HG02678 (cell line): ENCODE data around the gene ELANE.
"Not testable (repeated sequence)": the region's sequence is repeated elsewhere in the genome, so short reads cannot be mapped to it uniquely, and the experiment has no call there.

Source experiments
- ATAC-seq: cut with Tn5 transposase; IDR thresholded peaks from one replicate; pipeline ENCODE4 v1.9.1; 2021; ENCODE audit warnings: mild to moderate bottlenecking, moderate library complexity; ENCODE audit not compliant: unreplicated experiment

The ELANE gene

DNA sequence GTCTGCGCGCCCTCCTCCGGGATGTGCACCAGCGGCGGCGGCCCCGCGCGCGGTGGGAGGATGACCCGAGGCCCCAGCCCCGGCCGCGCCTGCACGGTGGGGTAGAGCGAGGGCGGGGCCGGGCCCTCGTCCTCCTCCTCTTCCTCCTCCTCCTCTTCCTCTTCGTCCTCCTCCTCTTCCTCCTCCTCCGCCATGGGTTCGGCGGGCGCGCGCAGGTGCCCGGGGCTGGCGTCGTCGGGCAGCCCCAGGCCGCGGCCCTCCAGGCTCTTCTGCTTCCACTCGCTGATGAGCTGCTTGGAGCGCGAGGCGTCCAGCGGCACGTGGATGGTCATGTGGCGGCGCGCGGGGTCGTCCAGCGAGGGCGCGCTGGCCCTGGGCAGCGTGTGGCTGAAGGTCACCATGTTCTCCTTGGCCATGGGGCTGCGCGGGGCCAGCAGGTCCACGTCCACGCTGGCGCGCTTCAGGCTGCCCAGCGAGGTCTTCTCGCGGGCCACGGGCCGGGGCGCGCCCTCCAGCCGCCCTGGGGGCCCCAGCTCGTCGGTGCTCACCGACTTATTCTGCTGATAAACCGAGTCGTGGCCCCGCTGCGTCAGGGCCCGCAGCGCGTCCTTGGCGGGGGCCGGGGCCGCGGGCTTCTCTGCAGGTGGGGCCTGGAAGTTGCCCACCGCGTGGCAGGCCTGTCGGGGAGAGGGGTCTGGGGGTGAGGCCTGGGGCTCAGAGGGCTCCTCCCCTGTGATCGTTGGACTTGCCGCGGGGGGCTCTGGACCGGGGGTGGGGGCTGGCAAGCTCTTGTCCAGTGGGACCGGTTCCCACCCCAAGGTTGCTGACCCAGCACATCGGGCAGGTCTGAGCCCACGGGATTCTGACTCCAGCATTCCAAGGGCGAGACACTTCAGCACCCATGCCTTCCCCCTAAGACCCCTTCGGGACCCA lies 38.6 kb upstream of the ELANE start:
- no peak for ATAC-seq

DNA sequence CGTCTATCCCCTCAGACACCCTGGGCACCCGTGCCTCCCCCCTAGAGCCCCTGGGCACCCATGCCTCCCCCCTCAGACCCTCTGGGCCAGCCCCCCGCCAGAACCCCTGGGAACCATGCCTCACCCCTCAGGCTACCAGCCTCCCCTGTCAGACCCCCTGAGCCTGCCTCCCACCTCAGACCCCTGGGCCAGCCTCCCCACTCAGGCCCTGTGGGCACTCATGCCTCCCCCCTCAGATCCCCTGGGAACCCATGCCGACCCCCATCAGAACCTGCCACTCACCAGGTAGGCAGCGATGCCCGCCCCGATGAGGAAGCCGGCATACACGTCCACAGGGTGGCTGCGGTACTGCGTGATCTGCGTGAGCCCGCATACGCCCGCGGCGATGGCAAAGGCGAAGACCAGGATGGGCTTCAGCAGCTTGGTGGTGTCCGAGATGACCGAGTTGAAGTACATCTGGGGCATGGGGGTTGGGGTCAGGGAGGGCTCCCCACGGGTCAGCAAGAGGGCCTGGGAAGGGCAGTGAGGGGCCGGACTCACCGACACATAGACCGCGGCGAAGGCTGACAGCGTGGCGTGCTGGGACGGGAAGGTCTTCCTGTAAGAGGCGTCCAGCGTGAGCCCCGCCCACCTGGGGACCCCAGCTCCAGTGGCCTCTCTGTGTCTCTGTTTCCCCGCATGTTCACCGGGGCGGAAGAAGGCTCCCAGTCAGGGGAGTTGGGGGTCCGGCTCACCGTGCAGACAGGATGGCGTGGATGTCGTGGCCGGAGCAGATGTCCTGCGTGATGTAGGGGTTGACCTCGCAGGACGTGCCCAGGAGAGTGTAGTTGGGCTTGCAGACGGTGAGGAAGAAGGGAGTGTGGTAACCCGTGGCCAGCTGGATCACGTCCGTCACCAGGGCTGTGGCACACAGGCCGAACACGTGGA lies 37.7 kb upstream of the ELANE start:
- ATAC-seq: no peak

DNA sequence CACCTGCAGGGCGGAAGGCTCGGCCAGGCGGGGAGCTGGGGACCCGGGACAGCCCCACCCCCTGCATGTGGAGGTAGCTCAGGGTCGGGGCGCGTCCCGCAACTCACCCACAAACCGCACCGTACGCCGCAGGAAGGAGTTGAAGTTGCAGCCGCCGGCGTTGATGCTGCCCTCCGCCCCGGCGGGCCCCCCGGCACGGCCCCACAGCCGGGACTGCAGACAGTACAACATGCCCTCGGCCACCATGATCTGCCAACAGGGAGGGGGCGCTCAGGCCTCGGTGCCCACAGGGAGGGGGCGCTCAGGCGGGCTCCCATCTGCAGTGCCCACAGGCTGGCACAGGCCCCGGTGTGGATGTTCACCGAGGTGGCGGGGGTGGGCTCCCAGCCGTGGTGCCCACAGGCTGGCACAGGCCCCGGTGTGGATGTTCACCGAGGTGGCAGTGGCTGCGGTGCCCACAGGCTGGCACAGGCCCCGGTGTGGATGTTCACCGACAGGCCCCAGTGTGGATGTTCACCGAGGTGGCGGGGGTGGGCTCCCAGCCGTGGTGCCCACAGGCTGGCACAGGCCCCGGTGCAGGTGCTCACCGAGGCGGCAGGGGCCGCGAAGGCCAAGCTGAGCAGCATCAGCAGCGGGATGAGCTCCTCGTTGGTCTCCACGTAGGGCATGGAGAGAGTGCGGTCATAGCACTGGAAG lies 36.9 kb upstream of the ELANE start:
- no peak for ATAC-seq

DNA sequence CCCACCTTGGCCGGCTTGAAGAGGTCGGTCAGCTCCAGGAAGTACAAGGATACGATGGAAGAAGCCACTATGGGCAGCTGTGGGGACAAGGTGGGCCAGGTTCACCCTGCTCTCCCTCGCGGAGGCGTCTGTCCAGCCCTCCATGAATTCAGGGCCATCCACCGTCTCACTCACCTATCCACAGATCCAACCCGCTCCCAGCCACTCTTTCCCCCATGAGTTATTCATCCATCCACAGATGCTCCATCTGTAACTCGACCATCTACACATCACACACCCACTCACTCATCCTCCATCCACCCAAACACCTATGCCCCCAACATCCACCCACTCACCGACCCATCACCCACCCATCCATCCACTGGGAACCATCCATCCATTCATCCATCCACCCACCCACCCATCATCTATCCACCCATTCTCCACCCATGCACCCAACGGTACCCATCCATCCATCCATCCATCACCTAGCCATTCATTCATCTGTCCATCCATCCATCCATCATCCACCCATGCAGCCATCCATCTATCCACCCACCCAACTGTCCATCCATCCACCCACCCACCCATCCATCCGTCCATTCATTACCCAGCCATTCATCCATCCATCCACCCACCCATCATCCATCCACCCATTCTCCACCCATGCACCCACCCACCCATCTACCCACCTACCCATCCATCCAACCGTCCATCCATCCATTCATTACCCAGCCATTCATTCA lies 36.2 kb upstream of the ELANE start:
- ATAC-seq: no peak

DNA sequence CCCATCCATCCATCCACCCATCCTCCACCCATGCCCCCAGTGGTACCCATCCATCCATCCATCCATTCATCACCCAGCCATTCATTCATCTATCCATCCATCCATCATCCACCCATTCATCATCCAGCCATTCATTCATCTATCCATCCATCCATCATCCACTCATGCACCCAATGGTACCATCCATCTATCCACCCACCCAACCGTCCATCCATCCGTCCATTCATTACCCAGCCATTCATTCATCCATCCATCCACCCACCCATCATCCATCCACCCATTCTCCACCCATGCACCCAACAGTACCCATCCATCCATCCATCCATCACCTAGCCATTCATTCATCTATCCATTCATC lies 35.6 kb upstream of the ELANE start:
- ATAC-seq: no peak

DNA sequence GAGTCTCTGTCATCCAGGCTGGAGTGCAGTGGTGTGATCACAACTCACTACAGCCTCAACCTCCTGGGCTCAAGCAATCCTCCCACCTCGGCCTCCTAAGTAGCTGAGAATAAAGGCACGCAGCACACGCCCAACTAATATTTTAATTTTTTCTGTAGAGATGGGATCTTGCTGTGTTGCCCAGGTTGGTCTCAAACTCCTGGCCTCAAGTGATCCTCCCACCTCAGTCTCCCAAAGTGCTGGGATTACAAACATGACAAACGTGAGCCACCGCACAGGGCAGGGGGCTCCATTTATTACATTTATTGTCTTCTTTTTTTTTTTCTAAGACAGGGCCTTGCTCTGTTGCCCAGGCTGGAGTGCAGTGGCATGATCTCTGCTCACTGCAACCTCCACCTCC lies 31.9 kb upstream of the ELANE start:
- ATAC-seq: not testable (repeated sequence)

DNA sequence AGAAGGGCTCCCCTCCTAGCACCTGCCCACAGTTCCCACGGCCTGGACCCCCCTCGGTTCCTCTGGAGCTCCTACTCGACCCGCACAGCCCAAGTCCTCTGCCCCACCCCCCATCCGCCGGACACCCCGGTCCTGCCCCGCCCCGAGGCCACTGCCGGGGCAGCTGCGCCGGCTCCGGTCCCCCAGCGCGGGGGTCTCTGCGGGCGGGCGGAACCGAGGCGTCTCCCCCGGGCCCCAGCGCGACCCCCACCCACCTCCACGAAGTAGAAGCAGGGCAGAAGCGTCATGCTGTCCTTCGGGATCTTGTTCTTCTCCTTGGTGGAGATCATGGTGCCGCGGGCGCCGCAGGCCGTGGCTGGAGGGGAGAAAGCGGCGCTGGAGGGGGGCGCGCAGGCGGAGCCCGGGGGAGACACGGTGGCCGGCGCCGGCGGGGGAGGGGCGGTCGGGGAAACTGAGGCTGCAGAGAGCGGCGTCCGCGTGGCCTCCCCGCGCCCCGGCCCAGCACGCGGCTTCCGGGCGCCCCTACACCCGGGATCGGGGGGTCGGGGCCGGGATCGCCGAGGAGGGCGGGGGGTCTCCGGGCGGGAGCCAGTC lies 30.8 kb upstream of the ELANE start:
- ATAC-seq: no peak

DNA sequence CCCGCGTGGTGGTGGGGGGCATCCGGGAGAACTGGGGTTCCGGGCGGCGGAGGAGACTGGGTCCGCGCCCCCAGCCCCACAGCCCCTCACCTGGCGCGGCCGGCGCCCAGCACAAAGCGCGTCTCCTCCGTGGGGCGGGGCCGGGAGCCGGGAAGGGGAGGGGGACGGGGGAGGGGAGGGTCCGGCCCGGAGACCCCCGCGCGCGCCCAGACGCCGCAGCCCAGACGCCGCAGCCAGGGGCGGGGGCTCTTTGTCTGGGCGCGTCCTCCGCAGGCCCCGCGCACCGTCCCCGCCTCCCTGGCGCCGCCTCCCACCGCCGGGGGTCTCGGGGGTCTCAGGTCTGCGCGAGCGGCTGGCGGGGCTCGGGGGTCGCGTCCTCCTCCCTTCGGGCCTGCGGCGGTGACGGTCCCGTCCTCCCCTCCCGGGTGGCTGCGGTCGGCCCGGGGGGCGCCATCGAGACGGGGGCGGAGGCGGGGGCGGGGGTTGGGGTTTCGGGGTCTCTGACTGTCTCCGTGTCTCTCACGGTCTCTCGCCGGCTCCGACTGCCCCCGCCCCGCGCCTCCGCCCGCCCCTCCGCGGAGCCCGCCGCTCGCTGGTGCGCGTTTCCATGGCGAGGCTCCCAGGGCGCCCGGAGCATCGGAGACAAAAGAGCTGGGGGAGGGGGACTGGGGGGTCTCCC lies 30.1 kb upstream of the ELANE start, which contains the start of gene PLPPR3:
Gene PLPPR3 (minus strand): TSS at position 131 of the 679 bp plus-strand sequence. CDS start 396 bp downstream, outside the sequence.
- no peak for ATAC-seq

DNA sequence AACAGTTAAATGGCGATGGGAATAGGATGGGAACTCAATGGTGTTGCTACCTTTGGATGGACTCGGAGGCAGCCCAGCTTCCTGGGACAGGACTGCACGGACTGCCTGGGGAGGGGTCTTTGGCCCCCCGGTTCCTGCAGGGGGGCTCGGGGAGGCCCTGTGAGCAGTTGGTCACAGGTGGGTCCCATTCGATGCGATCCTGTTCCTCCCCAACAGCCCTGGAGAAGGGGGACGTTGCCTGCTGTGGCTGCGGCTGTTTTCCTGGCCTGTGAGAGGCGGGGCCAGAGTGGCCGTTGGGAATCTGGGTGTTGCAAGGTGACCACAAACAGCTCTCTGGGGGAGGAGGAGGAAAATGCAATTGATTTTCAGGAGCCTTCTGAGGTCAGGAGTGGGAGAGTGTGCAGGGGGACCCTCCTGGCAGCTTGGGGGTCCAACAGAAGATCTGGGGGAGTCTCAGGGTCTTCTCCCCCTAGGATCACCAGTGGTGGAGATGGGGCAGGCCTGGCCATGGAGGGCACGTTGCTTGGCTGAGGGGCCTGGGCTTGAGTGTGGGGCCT lies 28.5 kb upstream of the ELANE start:
- ATAC-seq: no peak

DNA sequence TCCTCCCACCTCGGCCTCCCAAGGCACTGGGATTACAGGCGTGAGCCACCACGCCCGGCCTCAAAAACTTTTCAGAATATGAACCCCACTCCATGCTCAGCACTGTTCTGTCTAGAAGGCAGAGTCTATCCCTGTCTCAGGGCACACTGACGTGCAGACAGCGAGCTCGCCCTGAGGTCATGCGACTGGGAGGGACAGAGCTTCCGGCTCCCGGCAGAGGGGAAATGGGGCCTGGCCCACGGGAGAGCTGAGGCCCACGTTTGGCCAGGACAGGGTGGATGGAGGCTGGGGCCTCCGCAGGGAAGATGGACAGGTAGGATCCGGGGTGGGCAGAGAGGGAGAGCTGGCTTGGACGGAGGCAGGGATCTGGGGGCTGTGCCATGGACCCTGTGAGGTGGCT lies 27.2 kb upstream of the ELANE start:
- no peak for ATAC-seq

DNA sequence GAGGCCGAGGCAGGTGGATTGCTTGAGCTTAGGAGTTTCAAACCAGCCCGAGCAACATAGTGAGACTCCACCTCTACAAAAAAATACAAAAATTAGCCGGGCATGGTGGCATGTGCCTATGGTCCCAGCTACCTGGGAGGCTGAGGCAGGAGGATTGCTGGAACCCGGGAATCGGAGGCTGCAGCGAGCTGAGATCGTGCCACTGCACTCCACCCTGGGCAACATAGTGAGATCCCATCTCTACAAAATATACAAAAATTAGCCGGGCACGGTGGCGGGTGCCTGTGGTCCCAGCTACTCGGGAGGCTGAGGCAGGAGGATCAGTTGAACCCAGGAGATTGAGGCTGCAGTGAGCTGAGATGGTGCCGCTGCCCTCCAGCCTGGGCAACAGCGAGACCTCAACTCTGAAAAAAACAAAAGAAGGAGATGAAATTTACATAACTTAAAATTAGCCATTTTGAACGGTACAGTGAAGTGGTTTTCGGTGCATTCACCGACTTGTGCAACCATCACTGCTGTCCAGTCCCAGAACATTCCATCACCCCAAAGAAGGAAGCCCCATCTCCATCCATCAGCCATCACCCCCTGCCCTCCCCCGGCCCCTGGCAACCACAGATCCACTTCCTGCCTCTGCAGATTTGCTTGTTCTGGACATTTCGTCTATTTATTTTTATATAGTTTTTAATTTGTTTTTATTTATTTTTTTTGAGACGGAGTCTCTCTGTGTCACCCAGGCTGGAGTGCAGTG lies 26.0 kb upstream of the ELANE start:
- ATAC-seq: no peak

DNA sequence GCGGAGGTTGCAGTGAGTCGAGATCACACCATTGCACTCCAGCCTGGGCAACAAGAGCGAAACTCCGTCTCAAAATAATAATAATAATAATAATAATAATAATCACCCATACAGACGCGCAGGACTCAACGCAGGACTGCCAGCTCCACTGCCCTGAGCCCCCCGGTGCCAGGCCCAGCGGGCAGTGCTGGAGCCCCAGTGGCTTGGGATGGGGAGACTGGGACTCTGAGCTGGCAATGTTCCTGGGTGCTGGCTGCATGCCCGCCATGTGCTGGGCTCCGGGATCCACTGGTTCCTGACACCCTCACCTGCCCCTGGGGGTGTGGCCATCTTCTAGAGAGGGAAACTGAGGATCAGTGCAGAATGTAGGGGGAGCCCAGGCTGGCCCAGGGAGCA lies 24.8 kb upstream of the ELANE start:
- no peak for ATAC-seq

DNA sequence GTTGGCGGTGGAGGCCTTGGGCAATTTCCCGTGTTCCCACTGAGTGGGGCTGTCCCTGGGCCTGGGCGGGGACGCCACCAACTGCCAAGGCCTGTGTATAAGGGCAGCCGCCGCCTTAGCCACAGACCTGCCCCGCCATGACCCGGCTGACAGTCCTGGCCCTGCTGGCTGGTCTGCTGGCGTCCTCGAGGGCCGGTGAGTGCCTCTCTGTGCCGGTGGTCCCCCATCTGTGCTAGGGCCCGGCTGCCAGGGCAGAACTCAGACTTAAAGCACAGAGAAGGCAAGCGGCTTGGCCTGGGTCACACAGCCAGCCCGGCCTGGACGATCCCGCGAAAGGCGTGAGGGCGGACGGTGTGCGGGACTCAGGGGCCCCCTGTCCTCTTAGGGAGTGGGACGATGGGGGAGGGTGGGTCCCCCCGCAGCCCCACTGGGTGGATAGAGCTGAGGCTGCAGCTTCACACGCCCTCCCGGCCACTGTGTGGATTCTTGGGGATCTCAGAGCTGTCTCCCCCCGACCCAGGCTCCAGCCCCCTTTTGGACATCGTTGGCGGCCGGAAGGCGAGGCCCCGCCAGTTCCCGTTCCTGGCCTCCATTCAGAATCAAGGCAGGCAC lies 24.3 kb upstream of the ELANE start, which contains the start of gene AZU1:
Gene AZU1 (plus strand): TSS at position 128 of the 612 bp plus-strand sequence. CDS start 10 bp downstream, at position 138.
- ATAC-seq: no peak

DNA sequence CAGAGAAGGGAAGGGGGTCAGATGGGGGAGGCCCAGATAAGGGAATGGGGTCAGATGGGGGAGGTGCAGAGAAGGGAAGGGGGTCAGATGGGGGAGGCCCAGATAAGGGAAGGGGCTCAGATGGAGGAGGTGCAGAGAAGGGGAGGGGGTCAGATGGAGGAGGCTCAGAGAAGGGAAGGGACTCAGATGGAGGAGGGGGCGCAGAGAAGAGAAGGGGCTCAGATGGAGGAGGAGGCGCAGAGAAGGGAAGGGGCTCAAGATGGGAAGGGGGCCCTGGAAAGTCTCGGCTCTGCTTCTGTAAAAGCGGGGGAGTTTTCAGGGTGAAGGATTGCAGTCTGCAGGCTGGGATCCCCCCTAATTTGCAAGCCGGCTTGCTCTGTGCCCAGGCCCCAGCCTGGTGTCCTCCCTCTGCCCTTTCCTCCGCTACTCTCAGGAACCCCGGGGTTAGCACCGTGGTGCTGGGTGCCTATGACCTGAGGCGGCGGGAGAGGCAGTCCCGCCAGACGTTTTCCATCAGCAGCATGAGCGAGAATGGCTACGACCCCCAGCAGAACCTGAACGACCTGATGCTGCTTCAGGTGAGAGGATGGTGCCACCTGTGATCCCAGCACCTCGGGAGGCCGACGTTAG lies 22.9 kb upstream of the ELANE start:
- no peak for ATAC-seq

DNA sequence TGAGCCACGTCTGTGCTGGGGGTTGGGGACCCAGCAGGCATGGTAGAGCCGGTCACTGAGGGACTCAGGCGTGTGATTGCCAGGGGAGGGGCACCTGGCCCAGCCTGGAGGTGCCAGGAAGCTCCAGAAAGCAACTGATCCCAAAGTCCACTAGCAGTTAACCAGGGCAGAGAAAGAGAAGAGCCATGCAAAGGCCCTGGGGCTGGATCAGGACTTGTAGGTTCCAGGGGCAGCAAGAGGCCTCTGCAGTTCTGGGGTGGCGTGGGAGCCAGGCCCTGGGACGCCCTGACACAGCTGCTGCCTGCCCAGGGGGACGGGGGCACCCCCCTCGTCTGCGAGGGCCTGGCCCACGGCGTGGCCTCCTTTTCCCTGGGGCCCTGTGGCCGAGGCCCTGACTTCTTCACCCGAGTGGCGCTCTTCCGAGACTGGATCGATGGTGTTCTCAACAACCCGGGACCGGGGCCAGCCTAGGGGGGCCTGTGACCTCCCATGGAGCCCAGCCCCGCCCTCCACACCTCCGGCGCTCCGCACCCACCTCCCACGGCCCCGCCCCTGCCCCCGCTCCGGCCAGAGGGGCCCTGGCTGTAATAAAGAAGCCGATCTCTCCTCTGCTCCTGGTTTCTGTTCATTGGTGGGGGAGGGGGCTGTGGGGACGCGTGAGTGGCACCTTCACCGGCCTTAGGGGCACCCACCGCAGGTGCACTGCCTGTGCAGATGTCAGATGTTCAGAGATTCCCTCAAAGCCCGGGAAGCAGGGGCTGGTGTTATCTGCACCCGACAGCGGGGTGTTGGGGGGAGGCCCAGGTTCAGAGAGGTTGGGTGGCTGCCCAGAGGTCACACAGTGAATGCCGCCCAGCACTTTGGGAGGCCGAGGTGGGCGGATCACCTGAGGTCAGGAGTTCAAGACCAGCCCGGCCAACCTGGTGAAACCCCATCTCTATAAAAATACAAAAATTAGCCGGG lies 20.4 kb upstream of the ELANE start:
- no peak for ATAC-seq

DNA sequence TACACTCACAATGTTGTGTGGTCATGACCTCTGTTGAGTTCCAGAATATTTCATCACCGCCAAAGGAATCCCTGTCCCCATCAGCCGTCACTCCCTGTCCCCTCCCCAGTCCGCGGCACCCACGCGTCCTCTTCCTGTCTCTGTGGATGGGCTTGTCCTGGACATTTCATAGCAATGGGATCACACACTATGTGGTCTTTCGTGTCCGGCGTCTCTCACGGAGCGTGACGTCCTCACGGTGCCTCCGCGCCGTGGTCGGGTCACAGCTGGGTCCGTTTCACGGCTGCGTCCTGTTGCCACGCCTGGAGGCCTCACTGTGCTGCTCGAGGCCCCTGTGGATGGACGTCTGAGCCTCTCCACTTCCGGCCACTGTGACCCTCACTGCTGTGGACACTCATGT lies 17.9 kb upstream of the ELANE start:
- ATAC-seq: no peak
